OCI-LY7 (cell line): ENCODE measurements around the gene ITGA3. TPM values are rescaled to one million over a fixed set of nuclear protein-coding genes. Genes with fewer than 3 reads are reported as not detected.

Experiments
- Bru-seq: library from RNA; stranded (reverse); fragments of 400-500 nt; gene quantifications from one replicate; lab custom pipeline; 2021; lab: Mats Ljungman, UMichigan
- BruChase-seq, 2 experiments: library from RNA; stranded (reverse); fragments of 400-500 nt; gene quantifications; one replicate each; lab custom pipeline; 2021; lab: Mats Ljungman, UMichigan
- BruUV-seq: library from RNA; stranded (reverse); fragments of 400-500 nt; replicated peaks from 2 replicates; lab custom pipeline; 2021; lab: Mats Ljungman, UMichigan
- CTCF ChIA-PET: fragments of 300-600 bp; sonication (Branson Sonifier 250); formaldehyde crosslinking; loops from one replicate; lab custom pipeline; 2022; ENCODE audit warnings: antibody characterized with exemption; ENCODE audit not compliant: unreplicated experiment; lab: Charles Lee
- POLR2A ChIA-PET: fragments of 300-600 bp; sonication (Branson Sonifier 250); formaldehyde crosslinking; loops from one replicate; lab custom pipeline; 2022; ENCODE audit warnings: antibody characterized with exemption; lab: Charles Lee
- DNase-seq: peaks from one replicate; pipeline ENCODE4 v3.0.0-alpha.2; 2015; ENCODE audit warnings: low spot score
- H2AFZ ChIP-seq: fragments of 200-600 bp; sonication (generic), shearing (Covaris generic); 2 replicates; pipeline ENCODE4 v1.6.1; 2014; ENCODE audit warnings: mild to moderate bottlenecking, antibody characterized with exemption, low read length, moderate library complexity
- H3K27ac ChIP-seq: fragments of 200-600 bp; sonication (generic); 2 replicates; pipeline ENCODE4 v1.5.1; 2014; ENCODE audit warnings: mixed run types, low read depth, mild to moderate bottlenecking, moderate library complexity, low read length, inconsistent platforms; ENCODE audit not compliant: poor library complexity, severe bottlenecking
- H3K36me3 ChIP-seq: fragments of 200-600 bp; sonication (generic); 2 replicates; pipeline ENCODE4 v1.6.1; 2014; ENCODE audit warnings: mild to moderate bottlenecking, antibody characterized with exemption, low read length, moderate library complexity, mixed read lengths; ENCODE audit not compliant: insufficient read depth
- H3K4me1 ChIP-seq: fragments of 200-600 bp; sonication (generic); 2 replicates; pipeline ENCODE4 v1.5.1; 2014; ENCODE audit warnings: mild to moderate bottlenecking, low read length; ENCODE audit not compliant: insufficient read depth, poor library complexity, severe bottlenecking
- H3K4me2 ChIP-seq: fragments of 200-600 bp; sonication (generic); 2 replicates; pipeline ENCODE4 v1.6.1; 2014; ENCODE audit warnings: mild to moderate bottlenecking, low read length
- H3K4me3 ChIP-seq: fragments of 200-600 bp; sonication (generic); 2 replicates; pipeline ENCODE4 v1.5.1; 2014; ENCODE audit warnings: mild to moderate bottlenecking, low read depth, low read length; ENCODE audit not compliant: poor library complexity, severe bottlenecking
- H3K79me2 ChIP-seq: fragments of 200-600 bp; sonication (generic); 2 replicates; pipeline ENCODE4 v1.6.1; 2016; ENCODE audit warnings: low read depth, mild to moderate bottlenecking, low read length, moderate library complexity, mixed read lengths; ENCODE audit not compliant: insufficient read depth
- H3K9me2 ChIP-seq: fragments of 200-600 bp; sonication (generic); 2 replicates; pipeline ENCODE4 v1.6.1; 2016; ENCODE audit warnings: mild to moderate bottlenecking, low read length, mixed read lengths; ENCODE audit not compliant: insufficient read depth
- H3K9me3 ChIP-seq: fragments of 200-600 bp; sonication (generic); 2 replicates; pipeline ENCODE4 v1.6.1; 2014; ENCODE audit warnings: mild to moderate bottlenecking, mixed run types, low read length, mixed read lengths
- H4K20me1 ChIP-seq: fragments of 200-600 bp; sonication (generic); 2 replicates; pipeline ENCODE4 v1.6.1; 2014; ENCODE audit warnings: mild to moderate bottlenecking, antibody characterized with exemption, low read length, moderate library complexity, mixed read lengths; ENCODE audit not compliant: insufficient read depth
- EZH2phosphoT487 ChIP-seq: fragments of 200-600 bp; sonication (generic); IDR thresholded peaks from 2 replicates; pipeline ENCODE4 v1.6.1; 2018; ENCODE audit warnings: low read depth, borderline replicate concordance, mild to moderate bottlenecking, mixed run types, antibody characterized with exemption, low read length, moderate library complexity, mixed read lengths
- intact Hi-C: fragments of 100-400 bp; cut with micrococcal nuclease; formaldehyde crosslinking; loops from one replicate; pipeline ENCODE4 v1.10.0; 2022; ENCODE audit not compliant: unreplicated experiment
- long read RNA-seq: library from polyadenylated mRNA; stranded (forward); transcript quantifications from one replicate; pipeline ENCODE4 v2.0.0, GENCODE V29; 2022
- total RNA-seq, 2 experiments: library from RNA; depleted of rRNA in 1 of 2; stranded (reverse); fragments of >200 nt in 1 of 2; shearing (Covaris generic) in 1 of 2; gene quantifications; 2 replicates each; pipeline ENCODE4 v1.2.3, GENCODE V29; 2014 to 2022
- TF ChIP-seq, protein P1 (sequence below): fragments of 200-600 bp; sonication (generic); conservative IDR thresholded peaks from 2 replicates; pipeline ENCODE4 v1.5.1; 2014; ENCODE audit warnings: mild to moderate bottlenecking, antibody characterized with exemption, low read length, moderate library complexity, mixed read lengths

ITGA3 gene
- total RNA-seq (2014; rRNA removed; shearing (Covaris generic)) (23.2 and 30.7 TPM in 2 replicates), total RNA-seq (2022) (15.2 and 15.6 TPM in 2 replicates), Bru-seq, nascent RNA (percentile 41 among the genes with signal in this experiment), BruChase-seq, experiment 1, labeled RNA remaining after a 6-hour chase (percentile 48 among the genes with signal in this experiment), BruChase-seq, experiment 2, labeled RNA remaining after a 2-hour chase (percentile 47 among the genes with signal in this experiment)
- long read RNA-seq, full-length matches to known transcripts, result 10 of 21 reads
- long read RNA-seq, partial matches to known transcripts, result 5 of 21 reads
- long read RNA-seq, other reads (novel, unspliced or antisense), result 6 of 21 reads

DNA sequence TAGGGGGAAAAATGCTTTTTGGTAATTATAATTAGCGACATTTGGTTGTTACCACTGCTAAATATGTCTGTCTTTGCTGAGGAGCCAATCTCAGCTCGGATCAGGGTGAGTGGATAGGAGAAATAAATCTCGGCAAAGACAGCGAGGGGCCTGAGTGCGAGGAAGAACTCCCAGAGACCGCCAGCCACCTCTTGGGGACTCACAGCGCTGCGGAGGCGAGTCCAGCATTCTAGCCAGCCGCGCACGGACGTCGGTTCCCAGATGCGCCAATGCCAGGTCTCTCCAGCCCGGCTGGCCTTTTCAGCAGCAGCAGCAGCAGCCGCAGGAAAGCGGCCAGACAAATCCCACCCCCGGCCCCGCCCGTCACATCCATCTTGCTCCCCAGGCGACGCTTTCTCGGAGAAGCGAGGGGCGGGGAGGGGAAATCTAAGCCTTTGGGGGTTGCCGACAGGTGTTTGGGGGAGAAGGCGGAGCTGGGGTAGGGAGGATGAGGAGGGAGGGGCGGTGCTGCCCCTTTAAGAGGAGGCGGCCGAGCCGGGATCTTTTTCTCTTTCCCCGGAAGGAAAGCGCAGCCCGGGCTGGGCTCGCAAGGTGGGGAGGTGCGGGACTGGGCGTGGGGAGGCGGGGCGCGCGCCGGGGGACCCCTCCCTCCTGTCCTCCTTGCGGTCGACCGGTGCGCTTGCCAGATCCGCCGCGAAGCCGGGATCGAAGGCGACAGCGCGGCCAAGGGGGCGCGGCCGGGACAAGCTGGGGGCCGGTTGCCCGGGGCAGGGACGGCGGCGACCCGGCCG, at the start of gene ITGA3:
TSS of gene ITGA3 (plus strand) at position 685 of the 791 bp plus-strand sequence. CDS start 330 bp downstream, outside the sequence.
- CTCF ChIA-PET, result interaction anchor here (2.0 kb wide), 1 partner anchor 39 kb away, joined by 8 read pairs; no protein-coding TSS in a partner anchor
- peak within 1 kb of the TSS; percentile 83 for H3K4me3 ChIP-seq
- H3K27ac ChIP-seq, result peak within 1 kb of the TSS; percentile 67
- TF ChIP-seq, protein P1, sequence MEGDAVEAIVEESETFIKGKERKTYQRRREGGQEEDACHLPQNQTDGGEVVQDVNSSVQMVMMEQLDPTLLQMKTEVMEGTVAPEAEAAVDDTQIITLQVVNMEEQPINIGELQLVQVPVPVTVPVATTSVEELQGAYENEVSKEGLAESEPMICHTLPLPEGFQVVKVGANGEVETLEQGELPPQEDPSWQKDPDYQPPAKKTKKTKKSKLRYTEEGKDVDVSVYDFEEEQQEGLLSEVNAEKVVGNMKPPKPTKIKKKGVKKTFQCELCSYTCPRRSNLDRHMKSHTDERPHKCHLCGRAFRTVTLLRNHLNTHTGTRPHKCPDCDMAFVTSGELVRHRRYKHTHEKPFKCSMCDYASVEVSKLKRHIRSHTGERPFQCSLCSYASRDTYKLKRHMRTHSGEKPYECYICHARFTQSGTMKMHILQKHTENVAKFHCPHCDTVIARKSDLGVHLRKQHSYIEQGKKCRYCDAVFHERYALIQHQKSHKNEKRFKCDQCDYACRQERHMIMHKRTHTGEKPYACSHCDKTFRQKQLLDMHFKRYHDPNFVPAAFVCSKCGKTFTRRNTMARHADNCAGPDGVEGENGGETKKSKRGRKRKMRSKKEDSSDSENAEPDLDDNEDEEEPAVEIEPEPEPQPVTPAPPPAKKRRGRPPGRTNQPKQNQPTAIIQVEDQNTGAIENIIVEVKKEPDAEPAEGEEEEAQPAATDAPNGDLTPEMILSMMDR, result no peak
- H3K9me3 ChIP-seq, result no peaks in the 10 kb centered on the region
- intact Hi-C loops, result loop anchor here (1.0 kb wide), 2 partner anchors 29 to 40 kb away; partner anchors contain the start of gene PDK2
- peak within 1 kb of the TSS; percentile 89 for H3K4me2 ChIP-seq
- BruUV-seq, result no TSS peak
- H3K36me3 ChIP-seq, result no peaks in the 10 kb centered on the region
- H3K79me2 ChIP-seq, result no peaks in the 10 kb centered on the region; the same call in 1 of the 2 replicates
- H3K4me1 ChIP-seq, result peaks cover 64% of the 10 kb centered on the region
- DNase-seq, result peak; percentile 78
- peak within 1 kb of the TSS; percentile 92 for H2AFZ ChIP-seq
- POLR2A ChIA-PET, result interaction anchor here (1.0 kb wide), 1 partner anchor 38 kb away, joined by 5 read pairs; no protein-coding TSS in a partner anchor
- H4K20me1 ChIP-seq, result no peaks in the 10 kb centered on the region
- no peaks in the 10 kb centered on the region for H3K9me2 ChIP-seq

DNA sequence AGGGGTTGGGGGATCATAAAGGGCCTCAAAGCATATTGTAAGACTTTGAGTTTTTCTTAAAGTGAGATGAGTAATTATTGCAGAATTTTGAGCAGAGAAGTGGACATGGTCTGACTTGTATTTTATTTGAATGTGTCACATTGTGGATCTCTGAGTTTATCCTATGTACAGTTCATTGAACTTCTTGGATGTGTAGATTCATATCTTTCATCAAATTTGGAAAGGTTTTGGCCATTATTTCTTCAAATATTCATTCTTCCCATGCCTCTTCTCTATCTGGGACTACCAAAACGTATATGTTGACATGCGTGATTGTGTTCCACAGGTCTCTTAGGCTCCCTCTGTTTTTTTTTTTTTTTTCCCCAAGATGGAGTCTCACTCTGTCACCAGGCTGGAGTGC, 46.6 kb upstream of the ITGA3 start:
- H3K79me2 ChIP-seq, result no peaks in the 10 kb centered on the region
- H3K27ac ChIP-seq, result no peak overlapping the region
- peaks cover 14% of the 10 kb centered on the region for H3K9me3 ChIP-seq
- H3K4me2 ChIP-seq, result no peak overlapping the region
- no peaks in the 10 kb centered on the region for H3K36me3 ChIP-seq
- H3K9me2 ChIP-seq, result no peaks in the 10 kb centered on the region
- no peak overlapping the region for H2AFZ ChIP-seq
- ChIA-PET POLR2A (no interaction called here), CTCF (no interaction called here)
- H3K4me1 ChIP-seq, result peaks cover 18% of the 10 kb centered on the region
- no peak overlapping the region for H3K4me3 ChIP-seq
- TF ChIP-seq, protein P1, result no peak
- no peak for TF ChIP-seq EZH2phosphoT487
- H4K20me1 ChIP-seq, result no peaks in the 10 kb centered on the region
- intact Hi-C loops, result no loop called here
- BruUV-seq, result no TSS peak
- DNase-seq, result no peak
